ENCODE results near the gene NOPCHAP1. TPM values are rescaled to one million over a fixed set of nuclear protein-coding genes. Genes with fewer than 3 reads are reported as not detected.

The NOPCHAP1 gene
- total RNA-seq, 2 experiments from 2014 or later, result 12.1 to 33.9 TPM

DNA sequence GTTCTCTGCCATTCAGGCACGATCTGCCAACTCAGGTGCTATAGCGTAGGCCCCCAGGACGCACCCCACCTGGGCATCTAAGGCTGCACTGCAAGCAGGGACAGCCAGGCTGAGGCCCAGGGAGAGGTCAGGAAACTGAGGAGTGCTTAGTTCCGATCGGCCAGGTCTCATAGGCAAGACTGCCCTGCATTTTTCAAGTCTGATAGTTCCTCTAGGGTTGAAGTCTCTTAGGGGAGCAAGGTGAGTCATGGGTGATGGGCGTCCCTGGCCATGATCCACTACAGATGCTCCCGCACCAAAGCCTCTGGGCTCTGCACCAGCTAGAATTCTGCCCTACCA, 13.2 kb downstream of the NOPCHAP1 start:
- H3K36me3 ChIP-seq (ENCODE audit: insufficient read depth, low read length), result peaks cover 98% of the 10 kb centered on the region
- no peak overlapping the region for H3K27ac ChIP-seq (ENCODE audit: low read depth, low read length, poor library complexity, severe bottlenecking)
- no peaks in the 10 kb centered on the region for H4K20me1 ChIP-seq (ENCODE audit: insufficient read depth, low read length)
- no peak for DNase-seq (ENCODE audit: low spot score)
- no peak overlapping the region for H3K4me2 ChIP-seq (ENCODE audit: low read length)
- intact Hi-C loops (cut with micrococcal nuclease; ENCODE audit: unreplicated experiment), result no loop called here
- no TSS peak for BruUV-seq (replicated peaks)
- no peak for TF ChIP-seq EZH2phosphoT487 (IDR thresholded peaks at IDR 0.05; ENCODE audit: borderline replicate concordance, low read depth, low read length)
- TF ChIP-seq, protein P1, sequence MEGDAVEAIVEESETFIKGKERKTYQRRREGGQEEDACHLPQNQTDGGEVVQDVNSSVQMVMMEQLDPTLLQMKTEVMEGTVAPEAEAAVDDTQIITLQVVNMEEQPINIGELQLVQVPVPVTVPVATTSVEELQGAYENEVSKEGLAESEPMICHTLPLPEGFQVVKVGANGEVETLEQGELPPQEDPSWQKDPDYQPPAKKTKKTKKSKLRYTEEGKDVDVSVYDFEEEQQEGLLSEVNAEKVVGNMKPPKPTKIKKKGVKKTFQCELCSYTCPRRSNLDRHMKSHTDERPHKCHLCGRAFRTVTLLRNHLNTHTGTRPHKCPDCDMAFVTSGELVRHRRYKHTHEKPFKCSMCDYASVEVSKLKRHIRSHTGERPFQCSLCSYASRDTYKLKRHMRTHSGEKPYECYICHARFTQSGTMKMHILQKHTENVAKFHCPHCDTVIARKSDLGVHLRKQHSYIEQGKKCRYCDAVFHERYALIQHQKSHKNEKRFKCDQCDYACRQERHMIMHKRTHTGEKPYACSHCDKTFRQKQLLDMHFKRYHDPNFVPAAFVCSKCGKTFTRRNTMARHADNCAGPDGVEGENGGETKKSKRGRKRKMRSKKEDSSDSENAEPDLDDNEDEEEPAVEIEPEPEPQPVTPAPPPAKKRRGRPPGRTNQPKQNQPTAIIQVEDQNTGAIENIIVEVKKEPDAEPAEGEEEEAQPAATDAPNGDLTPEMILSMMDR (conservative IDR thresholded peaks at IDR 0.05; ENCODE audit: low read length), result no peak
- ChIA-PET POLR2A (no interaction called here), CTCF (ENCODE audit: unreplicated experiment) (no interaction called here)
- no peaks in the 10 kb centered on the region for H3K9me2 ChIP-seq (ENCODE audit: insufficient read depth, low read length)
- no peaks in the 10 kb centered on the region for H3K79me2 ChIP-seq (ENCODE audit: insufficient read depth, low read depth, low read length)
- H3K9me3 ChIP-seq (ENCODE audit: low read length), result peaks cover 33% of the 10 kb centered on the region
- no peak overlapping the region for H3K4me3 ChIP-seq (ENCODE audit: low read depth, low read length, poor library complexity, severe bottlenecking)
- no peak overlapping the region for H2AFZ ChIP-seq (ENCODE audit: low read length)
- H3K4me1 ChIP-seq (ENCODE audit: insufficient read depth, low read length, poor library complexity, severe bottlenecking), result no peaks in the 10 kb centered on the region

DNA sequence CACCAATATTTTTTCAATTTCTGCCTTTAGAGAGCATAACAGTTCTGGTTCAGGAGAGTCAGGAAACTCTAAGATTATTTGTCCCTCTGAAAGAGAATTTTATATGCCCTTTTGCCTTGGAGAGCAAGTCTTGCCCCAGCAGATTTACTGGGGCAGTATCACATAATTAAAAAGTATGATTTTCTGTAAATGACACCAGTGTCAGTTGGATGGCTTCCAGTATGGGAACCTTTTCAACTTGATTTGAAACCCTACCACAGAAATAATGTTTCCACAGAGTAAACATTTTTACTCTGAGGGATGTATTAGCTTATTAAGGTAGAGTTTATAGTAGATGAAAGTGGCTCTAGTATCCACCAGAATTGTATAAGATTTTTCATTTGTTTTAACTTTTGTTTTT, 15.4 kb downstream of the NOPCHAP1 start:
- H3K27ac ChIP-seq (ENCODE audit: low read depth, low read length, poor library complexity, severe bottlenecking), result no peak overlapping the region
- no peaks in the 10 kb centered on the region for H3K9me2 ChIP-seq (ENCODE audit: insufficient read depth, low read length)
- no peak overlapping the region for H3K4me3 ChIP-seq (ENCODE audit: low read depth, low read length, poor library complexity, severe bottlenecking)
- no TSS peak for BruUV-seq (replicated peaks)
- TF ChIP-seq, protein P1 (conservative IDR thresholded peaks at IDR 0.05; ENCODE audit: low read length), result no peak
- no peak for TF ChIP-seq EZH2phosphoT487 (IDR thresholded peaks at IDR 0.05; ENCODE audit: borderline replicate concordance, low read depth, low read length)
- H2AFZ ChIP-seq (ENCODE audit: low read length), result no peak overlapping the region
- DNase-seq (ENCODE audit: low spot score), result no peak
- ChIA-PET POLR2A (interaction anchor here (0.5 to 2.2 kb wide), 3 partner anchors 10 to 64 kb away, joined by 3 to 7 read pairs (median 4); no protein-coding TSS in a partner anchor), CTCF (ENCODE audit: unreplicated experiment) (no interaction called here)
- H3K36me3 ChIP-seq (ENCODE audit: insufficient read depth, low read length), result peaks cover 98% of the 10 kb centered on the region
- no peaks in the 10 kb centered on the region for H3K4me1 ChIP-seq (ENCODE audit: insufficient read depth, low read length, poor library complexity, severe bottlenecking)
- H4K20me1 ChIP-seq (ENCODE audit: insufficient read depth, low read length), result no peaks in the 10 kb centered on the region
- H3K79me2 ChIP-seq (ENCODE audit: insufficient read depth, low read depth, low read length), result no peaks in the 10 kb centered on the region
- intact Hi-C loops (cut with micrococcal nuclease; ENCODE audit: unreplicated experiment), result no loop called here
- peaks cover 37% of the 10 kb centered on the region for H3K9me3 ChIP-seq (ENCODE audit: low read length)
- no peak overlapping the region for H3K4me2 ChIP-seq (ENCODE audit: low read length)

DNA sequence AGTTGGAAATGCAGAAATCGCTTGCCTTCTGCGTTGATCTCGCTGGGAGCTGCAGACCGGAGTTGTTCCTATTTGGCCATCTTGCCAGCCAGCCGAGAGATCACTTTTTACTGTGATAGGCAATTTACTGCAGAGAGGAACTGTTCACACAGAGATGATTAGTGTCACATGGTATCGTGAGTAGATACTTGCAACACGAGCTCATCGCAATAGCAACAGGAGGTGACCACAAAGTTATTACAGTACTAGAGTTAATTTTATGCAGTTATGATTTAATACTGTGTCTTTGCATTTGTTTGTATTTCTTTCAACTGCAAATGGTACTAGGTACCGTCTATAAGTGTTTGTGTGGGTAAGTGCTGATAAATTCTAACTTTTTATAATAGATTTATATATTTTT, 27.8 kb downstream of the NOPCHAP1 start:
- Histone ChIP-seq H3K4me3 (ENCODE audit: low read depth, low read length, poor library complexity, severe bottlenecking) (no peak overlapping the region), H2AFZ (ENCODE audit: low read length) (no peak overlapping the region), H3K4me1 (ENCODE audit: insufficient read depth, low read length, poor library complexity, severe bottlenecking) (no peaks in the 10 kb centered on the region), H3K27ac (ENCODE audit: low read depth, low read length, poor library complexity, severe bottlenecking) (no peak overlapping the region), H3K4me2 (ENCODE audit: low read length) (no peak overlapping the region), H3K9me2 (ENCODE audit: insufficient read depth, low read length) (no peaks in the 10 kb centered on the region), H4K20me1 (ENCODE audit: insufficient read depth, low read length) (no peaks in the 10 kb centered on the region), H3K36me3 (ENCODE audit: insufficient read depth, low read length) (peaks cover 70% of the 10 kb centered on the region), H3K9me3 (ENCODE audit: low read length) (no peaks in the 10 kb centered on the region), H3K79me2 (ENCODE audit: insufficient read depth, low read depth, low read length) (no peaks in the 10 kb centered on the region)
- TF ChIP-seq, protein P1 (conservative IDR thresholded peaks at IDR 0.05; ENCODE audit: low read length), result no peak
- POLR2A ChIA-PET, result interaction anchor here (0.7 to 1.2 kb wide), 2 partner anchors 12 to 51 kb away, joined by 4 to 7 read pairs; no protein-coding TSS in a partner anchor
- CTCF ChIA-PET (ENCODE audit: unreplicated experiment), result no interaction called here
- intact Hi-C loops (cut with micrococcal nuclease; ENCODE audit: unreplicated experiment), result no loop called here
- no TSS peak for BruUV-seq (replicated peaks)
- no peak for DNase-seq (ENCODE audit: low spot score)

All from OCI-LY7 (cell line).